IPS-20b (cell line): ENCODE results near the gene NUP88.

ENCODE experiments used
- H3K27ac ChIP-seq: one replicate; pipeline ENCODE4 v1.5.1; 2013; ENCODE audit warnings: low read length
- H3K27me3 ChIP-seq: 2 replicates; pipeline ENCODE4 v1.6.1; 2013; ENCODE audit warnings: mild to moderate bottlenecking, low read length, inconsistent platforms; ENCODE audit not compliant: insufficient read depth
- H3K36me3 ChIP-seq: 2 replicates; pipeline ENCODE4 v1.6.1; 2013; ENCODE audit warnings: low read depth, mild to moderate bottlenecking, inconsistent platforms, low read length, moderate library complexity; ENCODE audit not compliant: insufficient read depth
- H3K4me1 ChIP-seq: 2 replicates; pipeline ENCODE4 v1.6.1; 2013; ENCODE audit warnings: mild to moderate bottlenecking, control low read depth, inconsistent platforms, low read length, moderate library complexity; ENCODE audit not compliant: insufficient read depth
- H3K4me3 ChIP-seq: 2 replicates; pipeline ENCODE4 v1.5.1; 2013; ENCODE audit warnings: mild to moderate bottlenecking, low read length, inconsistent platforms
- H3K9ac ChIP-seq: 2 replicates; pipeline ENCODE4 v1.6.1; 2013; ENCODE audit warnings: low read depth, mild to moderate bottlenecking, inconsistent platforms, low read length, moderate library complexity
- H3K9me3 ChIP-seq: 2 replicates; pipeline ENCODE4 v1.6.1; 2013; ENCODE audit warnings: mild to moderate bottlenecking, low read depth, low read length, inconsistent platforms; ENCODE audit not compliant: insufficient read depth

The NUP88 gene

GRCh38 chr17:5419356-5419958 lies at the start of gene NUP88:
Gene NUP88, minus strand, starts transcription at chr17:5419662. Its CDS starts 12 bp downstream, at chr17:5419650.
- peak within 1 kb of the TSS; percentile 100 for H3K4me3 ChIP-seq
- H3K27ac ChIP-seq = peak within 1 kb of the TSS; percentile 96
- H3K9ac ChIP-seq = peak within 1 kb of the TSS; percentile 99
- no peaks in the 10 kb centered on the region for H3K9me3 ChIP-seq
- H3K4me1 ChIP-seq = no peaks in the 10 kb centered on the region
- H3K27me3 ChIP-seq = no peaks in the 10 kb centered on the region
- peaks cover 60% of the 10 kb centered on the region for H3K36me3 ChIP-seq

GRCh38 chr17:5468075-5468473 lies 48.6 kb upstream of the NUP88 start:
- Histone ChIP-seq H3K27ac (peak overlapping the region; percentile 75), H3K27me3 (no peaks in the 10 kb centered on the region), H3K4me1 (peaks cover 11% of the 10 kb centered on the region), H3K4me3 (peak overlapping the region; percentile 100), H3K9me3 (no peaks in the 10 kb centered on the region), H3K36me3 (peaks cover 45% of the 10 kb centered on the region), H3K9ac (peak overlapping the region; percentile 99)

GRCh38 chr17:5467416-5467815 lies 48.0 kb upstream of the NUP88 start:
- H3K9me3 ChIP-seq = no peaks in the 10 kb centered on the region
- peak overlapping the region; percentile 100 for H3K4me3 ChIP-seq
- H3K27ac ChIP-seq = no peak overlapping the region
- H3K4me1 ChIP-seq = peaks cover 11% of the 10 kb centered on the region
- H3K27me3 ChIP-seq = no peaks in the 10 kb centered on the region
- peak overlapping the region; percentile 99; the same call in 1 of the 2 replicates for H3K9ac ChIP-seq
- H3K36me3 ChIP-seq = peaks cover 45% of the 10 kb centered on the region

GRCh38 chr17:5466295-5466694 lies 46.8 kb upstream of the NUP88 start:
- Histone ChIP-seq H3K9ac (peak overlapping the region; percentile 99; the same call in 1 of the 2 replicates), H3K4me3 (peak overlapping the region; percentile 100), H3K36me3 (peaks cover 42% of the 10 kb centered on the region), H3K4me1 (peaks cover 11% of the 10 kb centered on the region), H3K27me3 (no peaks in the 10 kb centered on the region), H3K9me3 (no peaks in the 10 kb centered on the region), H3K27ac (no peak overlapping the region)

- no peak overlapping the region for H3K4me3 ChIP-seq
- H3K9me3 ChIP-seq = no peaks in the 10 kb centered on the region
- H3K27me3 ChIP-seq = no peaks in the 10 kb centered on the region
- H3K27ac ChIP-seq = no peak overlapping the region
- peaks cover 55% of the 10 kb centered on the region for H3K36me3 ChIP-seq
- H3K9ac ChIP-seq = no peak overlapping the region; the same call in 1 of the 2 replicates
- peaks cover 11% of the 10 kb centered on the region for H3K4me1 ChIP-seq
These were observed 45.5 kb upstream of the NUP88 start for GRCh38 chr17:5464717-5465507.

GRCh38 chr17:5446786-5447185 lies 27.3 kb upstream of the NUP88 start:
- Histone ChIP-seq H3K27ac (no peak overlapping the region), H3K36me3 (peaks cover 93% of the 10 kb centered on the region), H3K9me3 (no peaks in the 10 kb centered on the region), H3K27me3 (no peaks in the 10 kb centered on the region), H3K9ac (no peak overlapping the region), H3K4me1 (no peaks in the 10 kb centered on the region), H3K4me3 (no peak overlapping the region)

GRCh38 chr17:5444209-5444608 lies 24.7 kb upstream of the NUP88 start:
- no peaks in the 10 kb centered on the region for H3K27me3 ChIP-seq
- no peak overlapping the region for H3K9ac ChIP-seq
- H3K27ac ChIP-seq = no peak overlapping the region
- no peak overlapping the region for H3K4me3 ChIP-seq
- peaks cover 79% of the 10 kb centered on the region for H3K36me3 ChIP-seq
- H3K4me1 ChIP-seq = no peaks in the 10 kb centered on the region
- no peaks in the 10 kb centered on the region for H3K9me3 ChIP-seq

GRCh38 chr17:5443728-5444127 lies 24.3 kb upstream of the NUP88 start:
- H3K9ac ChIP-seq = no peak overlapping the region
- H3K4me3 ChIP-seq = no peak overlapping the region
- no peaks in the 10 kb centered on the region for H3K9me3 ChIP-seq
- H3K27me3 ChIP-seq = no peaks in the 10 kb centered on the region
- H3K27ac ChIP-seq = no peak overlapping the region
- no peaks in the 10 kb centered on the region for H3K4me1 ChIP-seq
- H3K36me3 ChIP-seq = peaks cover 74% of the 10 kb centered on the region

GRCh38 chr17:5439446-5439764 lies 19.9 kb upstream of the NUP88 start:
- H3K36me3 ChIP-seq = peaks cover 73% of the 10 kb centered on the region
- no peak overlapping the region for H3K27ac ChIP-seq

GRCh38 chr17:5438716-5439445 lies 19.4 kb upstream of the NUP88 start, which contains the start of gene C1QBP:
Gene C1QBP, minus strand, starts transcription at chr17:5439155. Its CDS starts 82 bp downstream, at chr17:5439073.
- Histone ChIP-seq H3K9me3 (no peaks in the 10 kb centered on the region), H3K36me3 (peaks cover 73% of the 10 kb centered on the region), H3K27me3 (no peaks in the 10 kb centered on the region), H3K4me1 (peaks cover 7% of the 10 kb centered on the region; the same call in 1 of the 2 replicates), H3K27ac (peak within 1 kb of the TSS; percentile 67), H3K4me3 (peak within 1 kb of the TSS; percentile 100), H3K9ac (peak within 1 kb of the TSS; percentile 99)

More at GRCh38 chr17:5439446-5439764, 19.9 kb upstream of the NUP88 start:
- peaks cover 7% of the 10 kb centered on the region; the same call in 1 of the 2 replicates for H3K4me1 ChIP-seq
- no peaks in the 10 kb centered on the region for H3K9me3 ChIP-seq
- peak overlapping the region; percentile 22; the same call in 1 of the 2 replicates for H3K4me3 ChIP-seq
- no peaks in the 10 kb centered on the region for H3K27me3 ChIP-seq
- no peak overlapping the region for H3K9ac ChIP-seq

- Histone ChIP-seq H3K27ac (no peak overlapping the region), H3K36me3 (peaks cover 75% of the 10 kb centered on the region), H3K4me1 (peaks cover 7% of the 10 kb centered on the region; the same call in 1 of the 2 replicates), H3K9ac (peak overlapping the region; percentile 99), H3K27me3 (no peaks in the 10 kb centered on the region), H3K9me3 (no peaks in the 10 kb centered on the region), H3K4me3 (peak overlapping the region; percentile 100)
These were observed 18.4 kb upstream of the NUP88 start for GRCh38 chr17:5437721-5438317.
